Lower leg skin (tissue), 4 donors: ENCODE results near the gene TAOK2. TPM values are rescaled to one million over a fixed set of nuclear protein-coding genes. Genes with fewer than 3 reads are reported as not detected.
"Not testable (repeated sequence)": the region's sequence is repeated elsewhere in the genome, so short reads cannot be mapped to it uniquely, and the experiment has no call there.

ENCODE experiments used
- DNase-seq, 2 donors: peaks; one replicate each; pipeline ENCODE4 v3.0.0-alpha.2; 2019; ENCODE audit warnings: low spot score in 2 of 2
- H3K4me3 ChIP-seq: fragments of 200-600 bp; sonication (generic); 2 replicates; pipeline ENCODE4 v1.5.1; 2017; ENCODE audit warnings: mild to moderate bottlenecking, low read depth; ENCODE audit not compliant: poor library complexity, severe bottlenecking
- POLR2A ChIP-seq, 2 donors: fragments of 450-650 bp; IDR thresholded peaks; one replicate each; pipeline ENCODE4 v1.6.1; 2016 to 2017; ENCODE audit warnings: antibody characterized with exemption in 2 of 2, mild to moderate bottlenecking in 1 of 2, moderate library complexity in 1 of 2
- WGBS, 2 donors: methylation state at CpG; one replicate each; pipeline ENCODE4 v1.1.5; 2018; 5-methylcytosine and 5-hydroxymethylcytosine counted together
- intact Hi-C: fragments of 100-400 bp; cut with DNase I; formaldehyde crosslinking; loops from one replicate; pipeline ENCODE4 v1.15.0; 2023; ENCODE audit warnings: low total_unique reads
- total RNA-seq, 4 donors: library from RNA; depleted of rRNA; stranded (reverse); fragments of >200 nt; gene quantifications; one replicate each; pipeline ENCODE4 v1.1.0, GENCODE V29; 2016
- TF ChIP-seq, protein P1 (sequence below), 3 donors: fragments of 450-650 bp; IDR thresholded peaks; one replicate each; pipeline ENCODE4 v1.5.1; 2016; ENCODE audit warnings: antibody characterized with exemption in 3 of 3, mild to moderate bottlenecking in 3 of 3, moderate library complexity in 2 of 3

Gene TAOK2
- total RNA-seq, 4 donors from 2014 or later: 35.5 to 47.9 (median 38.1) TPM

DNA sequence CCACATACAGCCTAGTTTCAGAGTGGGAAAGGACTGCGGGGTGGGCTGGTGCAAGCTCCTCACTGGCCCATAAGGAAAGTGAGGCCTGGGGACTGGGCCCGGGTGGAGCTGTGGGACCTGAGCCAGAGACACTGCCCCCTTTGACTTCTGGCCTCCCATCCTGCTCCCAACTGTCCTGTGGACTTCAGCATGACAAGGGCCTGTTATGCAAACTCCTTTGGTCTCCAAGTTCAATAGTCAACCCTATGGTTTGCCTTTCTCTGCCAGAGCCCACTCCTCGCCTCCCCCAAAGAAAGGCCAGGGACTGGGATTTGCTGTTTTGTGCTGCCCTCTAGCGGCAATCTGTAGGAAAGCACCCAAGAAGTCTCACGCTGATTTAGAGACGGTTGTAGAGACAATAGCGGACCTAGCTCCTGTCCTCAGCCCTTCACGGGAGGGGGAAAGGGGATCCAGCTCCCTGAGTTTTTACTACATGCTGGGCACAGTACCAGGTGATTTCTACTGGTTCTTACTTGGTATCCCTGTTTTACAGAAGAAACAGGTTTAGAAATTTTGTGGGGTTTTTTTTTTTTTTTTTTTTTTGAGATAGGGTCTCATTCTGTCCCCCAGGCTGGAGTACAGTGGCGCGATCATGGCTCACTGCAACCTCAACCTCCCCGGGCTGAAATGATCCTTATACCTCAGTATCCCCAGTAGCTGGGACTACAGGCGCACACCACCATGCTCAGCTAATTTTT, 58.6 kb downstream of the TAOK2 start:
- intact Hi-C loops: no loop called here
- no peak overlapping the region for H3K4me3 ChIP-seq
- TF ChIP-seq, protein P1, sequence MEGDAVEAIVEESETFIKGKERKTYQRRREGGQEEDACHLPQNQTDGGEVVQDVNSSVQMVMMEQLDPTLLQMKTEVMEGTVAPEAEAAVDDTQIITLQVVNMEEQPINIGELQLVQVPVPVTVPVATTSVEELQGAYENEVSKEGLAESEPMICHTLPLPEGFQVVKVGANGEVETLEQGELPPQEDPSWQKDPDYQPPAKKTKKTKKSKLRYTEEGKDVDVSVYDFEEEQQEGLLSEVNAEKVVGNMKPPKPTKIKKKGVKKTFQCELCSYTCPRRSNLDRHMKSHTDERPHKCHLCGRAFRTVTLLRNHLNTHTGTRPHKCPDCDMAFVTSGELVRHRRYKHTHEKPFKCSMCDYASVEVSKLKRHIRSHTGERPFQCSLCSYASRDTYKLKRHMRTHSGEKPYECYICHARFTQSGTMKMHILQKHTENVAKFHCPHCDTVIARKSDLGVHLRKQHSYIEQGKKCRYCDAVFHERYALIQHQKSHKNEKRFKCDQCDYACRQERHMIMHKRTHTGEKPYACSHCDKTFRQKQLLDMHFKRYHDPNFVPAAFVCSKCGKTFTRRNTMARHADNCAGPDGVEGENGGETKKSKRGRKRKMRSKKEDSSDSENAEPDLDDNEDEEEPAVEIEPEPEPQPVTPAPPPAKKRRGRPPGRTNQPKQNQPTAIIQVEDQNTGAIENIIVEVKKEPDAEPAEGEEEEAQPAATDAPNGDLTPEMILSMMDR (IDR thresholded peaks at IDR 0.05): no peak
- TF ChIP-seq POLR2A (IDR thresholded peaks at IDR 0.05): no peak
- no peak for DNase-seq
- 24 to 25% methylated on average over 12 of the region's 12 CpGs for WGBS, 2 donors

DNA sequence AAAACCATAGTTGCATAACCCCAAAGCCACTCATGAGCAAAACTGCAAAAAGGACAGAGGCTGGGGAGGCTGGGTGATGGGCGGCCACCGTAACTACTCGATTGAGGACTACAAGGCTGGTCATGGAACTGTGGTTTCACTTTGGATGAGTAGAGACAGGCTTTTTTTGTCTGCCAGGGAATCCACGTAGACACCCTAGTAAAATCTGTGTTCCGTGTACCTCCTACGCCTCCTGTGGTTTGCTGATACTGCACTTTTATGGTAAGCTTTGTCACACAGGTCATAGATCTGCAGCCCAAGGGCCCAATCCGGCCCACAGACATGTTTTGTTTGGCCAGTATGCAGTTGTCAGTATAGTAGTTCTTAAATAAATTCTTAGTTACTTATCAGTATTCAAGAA, 59.6 kb downstream of the TAOK2 start:
- TF ChIP-seq, protein P1 (IDR thresholded peaks at IDR 0.05): no peak
- no peak for TF ChIP-seq POLR2A (IDR thresholded peaks at IDR 0.05)
- no peak overlapping the region for H3K4me3 ChIP-seq
- 74 to 81% methylated on average over 7 of the region's 7 CpGs for WGBS, 2 donors
- intact Hi-C loops: no loop called here
- no peak for DNase-seq

DNA sequence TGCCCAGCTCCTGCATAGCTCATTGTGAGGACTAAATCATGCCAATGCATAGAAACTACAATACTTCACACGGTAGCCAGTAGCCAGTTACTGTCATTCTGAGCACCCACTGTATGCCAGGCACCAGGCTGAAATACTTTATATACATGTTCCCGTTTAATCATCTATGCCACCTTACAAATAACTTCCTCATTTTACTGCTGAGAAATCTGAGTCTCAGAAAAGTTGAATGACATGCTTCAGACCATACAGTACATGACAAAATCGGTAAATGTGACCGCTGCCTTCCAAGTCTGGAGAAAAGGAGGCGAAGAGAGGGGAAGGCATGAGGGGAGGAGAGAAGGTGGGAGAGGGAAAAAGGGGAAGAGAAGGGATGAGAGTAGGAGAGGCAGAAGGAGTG, 66.6 kb downstream of the TAOK2 start:
- TF ChIP-seq POLR2A (IDR thresholded peaks at IDR 0.05): no peak
- TF ChIP-seq, protein P1 (IDR thresholded peaks at IDR 0.05): no peak
- DNase-seq: no peak
- intact Hi-C loops: no loop called here
- 69 to 70% methylated on average over 5 of the region's 5 CpGs for WGBS, 2 donors
- no peak overlapping the region for H3K4me3 ChIP-seq

DNA sequence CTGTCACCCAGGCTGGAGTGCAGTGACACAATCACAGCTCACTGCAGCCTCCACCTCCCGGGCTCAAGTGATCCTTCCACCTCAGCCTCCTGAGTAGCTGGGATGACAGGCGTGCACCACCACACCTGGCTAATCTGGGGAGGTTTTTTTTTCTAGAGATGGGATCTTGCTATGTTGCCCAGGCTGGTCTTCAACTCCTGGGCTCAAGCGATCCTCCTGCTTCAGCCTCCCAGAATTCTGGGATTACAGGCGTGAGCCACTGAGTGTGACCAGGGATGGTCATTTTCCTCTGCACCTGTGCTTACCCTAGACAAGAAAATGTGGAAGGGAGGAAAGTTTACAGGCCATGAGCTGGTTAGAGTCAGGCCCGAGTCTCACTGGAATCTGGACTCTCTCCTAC, 67.0 kb downstream of the TAOK2 start:
- DNase-seq, intact Hi-C loops, H3K4me3 ChIP-seq: not testable (repeated sequence)
- WGBS, 2 donors: 78 to 81% methylated on average over 5 of the region's 5 CpGs

DNA sequence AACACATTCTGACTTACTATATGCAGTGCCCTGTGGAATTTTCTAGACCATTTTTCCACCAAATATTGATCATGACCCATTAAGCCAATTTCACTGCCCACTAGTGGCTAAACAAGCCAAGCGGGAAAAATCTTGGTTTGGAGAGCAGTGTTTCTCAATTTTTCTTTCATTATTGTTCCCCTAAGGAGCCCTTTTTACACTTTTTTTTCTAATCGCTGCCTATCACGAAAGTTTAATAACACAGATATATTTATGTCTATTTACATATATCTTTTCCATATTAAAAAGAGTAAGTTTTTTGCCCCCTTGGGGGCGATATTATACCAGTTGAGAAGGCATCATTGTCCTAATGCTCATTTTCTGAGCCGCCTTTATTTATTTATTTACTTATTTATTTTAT, 68.2 kb downstream of the TAOK2 start:
- intact Hi-C loops: no loop called here
- DNase-seq: no peak
- 20 to 23% methylated on average over 5 of the region's 5 CpGs for WGBS, 2 donors
- no peak for TF ChIP-seq POLR2A (IDR thresholded peaks at IDR 0.05)
- TF ChIP-seq, protein P1 (IDR thresholded peaks at IDR 0.05): no peak
- no peak overlapping the region for H3K4me3 ChIP-seq

Other genes with a start within 250 kb of the TAOK2 start
- 1 to 10 TPM in 1 of 4 donors, under 1 TPM in 1, not detected in 2; 0.27 to 1.1 TPM for gene C16orf54, start 227.9 kb upstream of the TAOK2 start, total RNA-seq
- gene ZG16, start 195.6 kb upstream of the TAOK2 start, total RNA-seq: not detected
- gene KIF22, start 183.1 kb upstream of the TAOK2 start, total RNA-seq: 10 to 100 TPM; 36.8 to 81.2 (median 44.9) TPM
- 100 to 1,000 TPM in 1 of 4 donors, 10 to 100 TPM in 3; 62.1 to 101 (median 84.8) TPM for gene MAZ, start 167.3 kb upstream of the TAOK2 start, total RNA-seq
- gene PRRT2, start 161.7 kb upstream of the TAOK2 start, total RNA-seq: 1 to 10 TPM in 3 of 4 donors, not detected in 1; 1.1 to 3.6 (median 1.4) TPM
- 10 to 100 TPM; 28.0 to 33.5 (median 32.1) TPM for gene PAGR1, start 157.7 kb upstream of the TAOK2 start, total RNA-seq
- gene MVP, start 153.4 kb upstream of the TAOK2 start, total RNA-seq: 10 to 100 TPM; 58.2 to 94.1 (median 70.4) TPM
- gene CDIPT, start 110.6 kb upstream of the TAOK2 start, total RNA-seq: 100 to 1,000 TPM in 3 of 4 donors, 10 to 100 TPM in 1; 83.4 to 122 (median 108) TPM
- gene SEZ6L2, start 74.3 kb upstream of the TAOK2 start, total RNA-seq: 100 to 1,000 TPM in 1 of 4 donors, 1 to 10 TPM in 3; 1.4 to 100 (median 3.1) TPM
- gene ASPHD1, start 73.4 kb upstream of the TAOK2 start, total RNA-seq: not detected
- 10 to 100 TPM; 19.7 to 34.4 (median 26.0) TPM for gene KCTD13, start 47.6 kb upstream of the TAOK2 start, total RNA-seq
- gene TMEM219, start 11.8 kb upstream of the TAOK2 start, total RNA-seq: 100 to 1,000 TPM; 118 to 143 (median 130) TPM
- gene HIRIP3, start 21.7 kb downstream of the TAOK2 start, total RNA-seq: 10 to 100 TPM; 13.7 to 28.9 (median 21.5) TPM
- gene INO80E, start 22.4 kb downstream of the TAOK2 start, total RNA-seq: 100 to 1,000 TPM in 1 of 4 donors, 10 to 100 TPM in 3; 40.9 to 157 (median 61.8) TPM
- gene DOC2A, start 37.2 kb downstream of the TAOK2 start, total RNA-seq: 1 to 10 TPM in 1 of 4 donors, under 1 TPM in 2, not detected in 1; 0.21 to 2.6 (median 0.69) TPM
- gene C16orf92, start 49.3 kb downstream of the TAOK2 start, total RNA-seq: not detected
- gene TLCD3B, start 57.4 kb downstream of the TAOK2 start, total RNA-seq: not detected
- gene ALDOA, start 91.9 kb downstream of the TAOK2 start, total RNA-seq: 100 to 1,000 TPM; 836 to 988 (median 910) TPM
- gene PPP4C, start 102.1 kb downstream of the TAOK2 start, total RNA-seq: 10 to 100 TPM; 53.3 to 75.4 (median 67.4) TPM
- gene TBX6, start 118.1 kb downstream of the TAOK2 start, total RNA-seq: 1 to 10 TPM; 2.6 to 7.2 (median 3.8) TPM
- gene YPEL3, start 122.3 kb downstream of the TAOK2 start, total RNA-seq: 100 to 1,000 TPM; 185 to 351 (median 229) TPM
- gene GDPD3, start 139.7 kb downstream of the TAOK2 start, total RNA-seq: 10 to 100 TPM in 3 of 4 donors, 1 to 10 TPM in 1; 7.4 to 15.2 (median 11.6) TPM
- 10 to 100 TPM; 39.6 to 62.3 (median 49.6) TPM for gene MAPK3, start 149.4 kb downstream of the TAOK2 start, total RNA-seq
- 10 to 100 TPM; 16.7 to 44.4 (median 27.0) TPM for gene CORO1A, start 209.7 kb downstream of the TAOK2 start, total RNA-seq
- gene BOLA2B, start 219.8 kb downstream of the TAOK2 start, total RNA-seq: 100 to 1,000 TPM in 3 of 4 donors, 10 to 100 TPM in 1; 87.6 to 199 (median 147) TPM
- 10 to 100 TPM; 22.1 to 68.1 (median 45.3) TPM for gene SLX1A, start 220.0 kb downstream of the TAOK2 start, total RNA-seq
- gene SULT1A3, start 225.4 kb downstream of the TAOK2 start, total RNA-seq: 10 to 100 TPM in 2 of 4 donors, 1 to 10 TPM in 2; 2.0 to 19.3 (median 11.3) TPM